Lower leg skin (tissue), 3 donors: ENCODE measurements around the gene TBC1D25.

Experiments
- CTCF ChIP-seq, 3 donors: fragments of 450-650 bp; IDR thresholded peaks; one replicate each; pipeline ENCODE4 v1.5.1; 2016; ENCODE audit warnings: antibody characterized with exemption in 3 of 3, mild to moderate bottlenecking in 3 of 3, moderate library complexity in 2 of 3
- POLR2A ChIP-seq, 2 donors: fragments of 450-650 bp; IDR thresholded peaks; one replicate each; pipeline ENCODE4 v1.6.1; 2016 to 2017; ENCODE audit warnings: antibody characterized with exemption in 2 of 2, mild to moderate bottlenecking in 1 of 2, moderate library complexity in 1 of 2

- TF ChIP-seq CTCF (IDR thresholded peaks at IDR 0.05) (no peak), POLR2A (IDR thresholded peaks at IDR 0.05) (no peak)
Measured at GRCh38 chrX:48590203-48591103, 50.9 kb downstream of the TBC1D25 start.
